ENCODE data around the gene ZMIZ1.

The ZMIZ1 gene

GRCh38 chr10:79188154-79188965 lies 119.6 kb downstream of the ZMIZ1 start:
- no peak for DNase-seq (ENCODE audit: low read depth)

- DNase-seq (ENCODE audit: low read depth) = no peak
Measured at GRCh38 chr10:79189181-79189580, 120.4 kb downstream of the ZMIZ1 start.

GRCh38 chr10:79189853-79190435 lies 121.2 kb downstream of the ZMIZ1 start:
- no peak for DNase-seq (ENCODE audit: low read depth)

GRCh38 chr10:79190740-79191261 lies 122.0 kb downstream of the ZMIZ1 start:
- DNase-seq (ENCODE audit: low read depth) = no peak

GRCh38 chr10:79191951-79192676 lies 123.3 kb downstream of the ZMIZ1 start:
- DNase-seq (ENCODE audit: low read depth) = no peak

- DNase-seq (ENCODE audit: low read depth) = no peak
Measured at GRCh38 chr10:79192677-79193003, 123.9 kb downstream of the ZMIZ1 start.

GRCh38 chr10:79193694-79194382 lies 125.1 kb downstream of the ZMIZ1 start:
- no peak for DNase-seq (ENCODE audit: low read depth)

GRCh38 chr10:79195091-79195923 lies 126.5 kb downstream of the ZMIZ1 start:
- DNase-seq (ENCODE audit: low read depth) = peak; percentile 61

- DNase-seq (ENCODE audit: low read depth) = peak; percentile 52
Measured at GRCh38 chr10:79196470-79197461, 128.0 kb downstream of the ZMIZ1 start.

GRCh38 chr10:79197558-79197957 lies 128.8 kb downstream of the ZMIZ1 start:
- no peak for DNase-seq (ENCODE audit: low read depth)

GRCh38 chr10:79200346-79200745 lies 131.6 kb downstream of the ZMIZ1 start:
- DNase-seq (ENCODE audit: low read depth) = no peak

GRCh38 chr10:79201706-79202105 lies 132.9 kb downstream of the ZMIZ1 start:
- no peak for DNase-seq (ENCODE audit: low read depth)

GRCh38 chr10:79202188-79203013 lies 133.6 kb downstream of the ZMIZ1 start:
- DNase-seq (ENCODE audit: low read depth) = no peak

GRCh38 chr10:79203014-79203644 lies 134.4 kb downstream of the ZMIZ1 start:
- no peak for DNase-seq (ENCODE audit: low read depth)

- DNase-seq (ENCODE audit: low read depth) = no peak
Measured at GRCh38 chr10:79203833-79204232, 135.1 kb downstream of the ZMIZ1 start.

- DNase-seq (ENCODE audit: low read depth) = no peak
Measured at GRCh38 chr10:79206300-79207095, 137.7 kb downstream of the ZMIZ1 start.

- no peak for DNase-seq (ENCODE audit: low read depth)
Measured at GRCh38 chr10:79207096-79207357, 138.3 kb downstream of the ZMIZ1 start.

GRCh38 chr10:79207726-79208125 lies 139.0 kb downstream of the ZMIZ1 start:
- DNase-seq (ENCODE audit: low read depth) = no peak
